DOHH2 (cell line): Measurements from ENCODE around the gene MOV10L1.

ENCODE experiments used
- H3F3A ChIP-seq: fragments of 200-600 bp; sonication (generic), shearing (Covaris generic); 2 replicates; pipeline ENCODE4 v1.6.0; 2016; ENCODE audit warnings: antibody characterized with exemption, mild to moderate bottlenecking; ENCODE audit not compliant: control insufficient read depth, insufficient read depth
- H3K27ac ChIP-seq: fragments of 200-600 bp; sonication (generic); 2 replicates; pipeline ENCODE4 v1.5.1; 2014; ENCODE audit warnings: low read depth, mild to moderate bottlenecking, low read length, moderate library complexity
- H3K27me3 ChIP-seq: fragments of 200-600 bp; sonication (generic); 2 replicates; pipeline ENCODE4 v1.6.1; 2014; ENCODE audit warnings: mild to moderate bottlenecking, low read length, mixed read lengths; ENCODE audit not compliant: control insufficient read depth
- H3K36me3 ChIP-seq: fragments of 200-600 bp; sonication (generic); 2 replicates; pipeline ENCODE4 v1.6.1; 2014; ENCODE audit warnings: mild to moderate bottlenecking, low read length, moderate library complexity, mixed read lengths; ENCODE audit not compliant: control insufficient read depth
- H3K4me1 ChIP-seq: fragments of 200-600 bp; sonication (generic); 2 replicates; pipeline ENCODE4 v1.6.1; 2014; ENCODE audit warnings: mild to moderate bottlenecking, low read length, mixed read lengths; ENCODE audit not compliant: control insufficient read depth
- H3K4me2 ChIP-seq: fragments of 200-600 bp; sonication (generic); 2 replicates; pipeline ENCODE4 v1.6.0; 2014; ENCODE audit warnings: mild to moderate bottlenecking, low read length, moderate library complexity
- H3K4me3 ChIP-seq: fragments of 200-600 bp; sonication (generic); 2 replicates; pipeline ENCODE4 v1.5.1; 2014; ENCODE audit warnings: mild to moderate bottlenecking, low read length, mixed read lengths
- H3K79me2 ChIP-seq: fragments of 200-600 bp; sonication (generic); 2 replicates; pipeline ENCODE4 v1.6.1; 2014; ENCODE audit warnings: mild to moderate bottlenecking, low read length, mixed read lengths; ENCODE audit not compliant: control insufficient read depth
- H3K9me2 ChIP-seq: fragments of 200-600 bp; sonication (generic); replicated peaks from 2 replicates; pipeline ENCODE4 v1.6.1; 2014; ENCODE audit warnings: mild to moderate bottlenecking, low read length, mixed read lengths; ENCODE audit not compliant: control insufficient read depth
- H3K9me3 ChIP-seq: fragments of 200-600 bp; sonication (generic); 2 replicates; pipeline ENCODE4 v1.6.1; 2014; ENCODE audit warnings: antibody characterized with exemption, low read length, mixed read lengths; ENCODE audit not compliant: control insufficient read depth, insufficient read depth
- H4K20me1 ChIP-seq: fragments of 200-600 bp; sonication (generic); 2 replicates; pipeline ENCODE4 v1.6.0; 2014; ENCODE audit warnings: low read depth, mild to moderate bottlenecking, antibody characterized with exemption, low read length, moderate library complexity; ENCODE audit not compliant: control insufficient read depth, insufficient read depth
- EZH2phosphoT487 ChIP-seq: fragments of 200-600 bp; sonication (generic); IDR thresholded peaks from 2 replicates; pipeline ENCODE4 v1.6.1; 2017; ENCODE audit warnings: borderline replicate concordance, mild to moderate bottlenecking, antibody characterized with exemption, low read length, moderate library complexity, mixed read lengths
- TF ChIP-seq, protein P1 (sequence below): fragments of 200-600 bp; sonication (generic); IDR thresholded peaks from one replicate; pipeline ENCODE4 v1.5.1; 2014; ENCODE audit warnings: antibody characterized with exemption, mild to moderate bottlenecking, low read depth, low read length; ENCODE audit not compliant: poor library complexity, severe bottlenecking

The MOV10L1 gene

DNA sequence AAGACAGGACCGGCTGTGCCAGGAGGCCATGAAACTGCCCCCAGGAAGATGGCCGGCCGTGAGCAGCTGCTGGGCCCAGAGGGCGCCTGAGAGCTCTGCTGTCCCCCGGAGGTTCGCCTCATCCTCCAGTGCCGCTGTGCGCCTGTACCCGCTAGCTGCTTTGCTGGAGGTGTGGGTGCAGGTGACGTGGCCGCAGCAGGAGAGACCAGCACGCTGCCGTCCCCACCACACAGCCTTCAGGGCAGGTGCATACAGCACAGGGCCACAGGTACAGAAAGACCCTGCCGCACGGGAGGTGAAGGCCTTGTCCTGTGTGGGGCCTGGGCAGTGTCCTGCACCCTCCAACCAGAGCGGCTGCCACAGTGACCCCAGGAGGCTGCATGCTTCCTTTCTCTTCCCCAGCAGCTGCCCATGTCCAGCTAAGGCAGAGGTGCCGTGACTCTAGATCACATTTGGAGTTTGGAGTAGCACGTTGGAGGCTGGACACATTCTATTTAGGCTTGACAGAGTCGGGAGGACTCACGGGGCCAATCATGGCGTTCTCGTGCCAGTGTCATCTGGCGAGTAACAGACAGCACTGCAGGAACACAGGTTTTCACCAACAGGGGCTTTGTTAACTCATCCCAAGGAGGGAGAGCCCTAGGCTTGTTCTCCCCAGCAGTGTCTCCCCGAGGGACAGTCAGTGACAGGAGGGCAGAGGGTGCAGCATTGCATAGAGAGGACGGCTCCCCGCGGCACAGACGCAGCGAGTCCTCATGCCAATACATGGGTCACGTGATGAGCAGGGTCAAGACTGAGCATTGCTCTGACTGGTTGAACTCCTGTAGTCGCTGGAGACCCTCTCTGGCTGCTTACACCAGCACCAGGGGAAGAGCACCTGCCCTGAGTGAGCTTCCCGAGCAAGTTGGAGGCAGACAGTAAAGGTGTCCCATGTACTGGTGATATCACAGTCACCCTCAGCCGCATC is 62.0 kb downstream of the MOV10L1 start:
- no peaks in the 10 kb centered on the region for H4K20me1 ChIP-seq
- no peak overlapping the region for H3K27ac ChIP-seq
- peaks cover 10% of the 10 kb centered on the region for H3K4me1 ChIP-seq
- no peaks in the 10 kb centered on the region for H3F3A ChIP-seq
- no peaks in the 10 kb centered on the region for H3K9me3 ChIP-seq
- no peaks in the 10 kb centered on the region for H3K9me2 ChIP-seq
- H3K79me2 ChIP-seq = no peaks in the 10 kb centered on the region
- no peaks in the 10 kb centered on the region for H3K27me3 ChIP-seq
- H3K4me3 ChIP-seq = no peak overlapping the region
- no peak for TF ChIP-seq EZH2phosphoT487
- TF ChIP-seq, protein P1, sequence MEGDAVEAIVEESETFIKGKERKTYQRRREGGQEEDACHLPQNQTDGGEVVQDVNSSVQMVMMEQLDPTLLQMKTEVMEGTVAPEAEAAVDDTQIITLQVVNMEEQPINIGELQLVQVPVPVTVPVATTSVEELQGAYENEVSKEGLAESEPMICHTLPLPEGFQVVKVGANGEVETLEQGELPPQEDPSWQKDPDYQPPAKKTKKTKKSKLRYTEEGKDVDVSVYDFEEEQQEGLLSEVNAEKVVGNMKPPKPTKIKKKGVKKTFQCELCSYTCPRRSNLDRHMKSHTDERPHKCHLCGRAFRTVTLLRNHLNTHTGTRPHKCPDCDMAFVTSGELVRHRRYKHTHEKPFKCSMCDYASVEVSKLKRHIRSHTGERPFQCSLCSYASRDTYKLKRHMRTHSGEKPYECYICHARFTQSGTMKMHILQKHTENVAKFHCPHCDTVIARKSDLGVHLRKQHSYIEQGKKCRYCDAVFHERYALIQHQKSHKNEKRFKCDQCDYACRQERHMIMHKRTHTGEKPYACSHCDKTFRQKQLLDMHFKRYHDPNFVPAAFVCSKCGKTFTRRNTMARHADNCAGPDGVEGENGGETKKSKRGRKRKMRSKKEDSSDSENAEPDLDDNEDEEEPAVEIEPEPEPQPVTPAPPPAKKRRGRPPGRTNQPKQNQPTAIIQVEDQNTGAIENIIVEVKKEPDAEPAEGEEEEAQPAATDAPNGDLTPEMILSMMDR = peak; percentile 11
- H3K36me3 ChIP-seq = no peaks in the 10 kb centered on the region
- H3K4me2 ChIP-seq = no peak overlapping the region

DNA sequence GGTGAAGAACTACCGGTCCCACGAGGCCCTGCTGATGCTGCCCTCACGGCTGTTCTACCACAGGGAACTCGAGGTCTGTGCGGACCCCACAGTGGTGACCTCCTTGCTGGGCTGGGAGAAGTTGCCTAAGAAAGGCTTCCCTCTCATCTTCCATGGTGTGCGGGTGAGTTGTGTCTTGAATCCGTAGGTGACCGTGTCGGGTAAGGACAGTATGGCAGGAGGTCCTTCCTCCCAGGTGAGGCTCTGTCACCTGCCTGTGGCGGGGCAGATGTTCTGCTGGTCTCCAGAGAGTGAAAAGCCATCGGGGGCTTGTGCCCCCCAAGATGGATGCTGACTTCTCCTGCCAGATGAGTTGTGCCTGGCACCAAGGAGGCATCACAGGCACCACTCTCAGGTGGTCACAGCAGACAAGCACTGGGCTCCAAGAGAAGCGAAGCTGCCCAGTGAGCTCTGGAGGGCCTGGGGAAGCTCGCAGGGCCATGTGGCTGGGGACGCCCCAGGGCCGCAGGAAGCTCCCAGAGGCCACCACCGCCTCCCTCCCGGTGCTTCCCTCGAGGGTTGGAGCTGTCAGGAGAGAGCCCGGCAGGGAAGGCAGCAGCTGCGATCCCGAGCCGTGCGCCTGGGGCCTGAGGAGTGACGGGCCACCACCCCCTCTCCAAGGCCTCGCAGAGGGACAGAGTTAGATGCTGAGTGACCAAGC is 63.4 kb downstream of the MOV10L1 start:
- H3K9me3 ChIP-seq = no peaks in the 10 kb centered on the region
- no peak overlapping the region for H3K4me2 ChIP-seq
- peaks cover 10% of the 10 kb centered on the region for H3K4me1 ChIP-seq
- H3F3A ChIP-seq = no peaks in the 10 kb centered on the region
- TF ChIP-seq EZH2phosphoT487 = no peak
- TF ChIP-seq, protein P1 = no peak
- no peak overlapping the region for H3K4me3 ChIP-seq
- no peaks in the 10 kb centered on the region for H3K36me3 ChIP-seq
- H3K27me3 ChIP-seq = peaks cover 6% of the 10 kb centered on the region
- H3K79me2 ChIP-seq = no peaks in the 10 kb centered on the region
- no peak overlapping the region for H3K27ac ChIP-seq
- H4K20me1 ChIP-seq = no peaks in the 10 kb centered on the region
- no peaks in the 10 kb centered on the region for H3K9me2 ChIP-seq

DNA sequence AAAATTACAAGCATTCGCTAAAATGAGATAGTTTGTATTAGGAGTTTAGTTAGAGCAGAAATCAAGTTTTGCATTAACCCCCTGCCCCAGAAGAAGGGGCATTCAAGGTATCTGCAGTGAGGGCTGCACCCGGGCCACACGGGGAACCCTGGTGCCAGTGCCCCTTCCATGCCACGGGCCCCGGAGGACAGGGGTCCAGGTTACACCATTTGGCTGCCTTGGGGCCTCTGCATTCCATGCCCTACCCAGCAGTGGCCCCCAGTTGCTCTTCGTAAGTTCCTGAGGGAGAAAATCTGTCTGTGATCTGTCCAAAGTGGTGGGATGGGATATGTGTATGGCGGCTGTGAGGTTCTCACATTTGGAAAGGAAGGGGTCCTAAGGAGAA is 63.9 kb downstream of the MOV10L1 start:
- TF ChIP-seq, protein P1 = no peak
- TF ChIP-seq EZH2phosphoT487 = no peak
- Histone ChIP-seq H3K9me3 (no peaks in the 10 kb centered on the region), H3K4me1 (peaks cover 10% of the 10 kb centered on the region), H3K79me2 (no peaks in the 10 kb centered on the region), H3K4me2 (no peak overlapping the region), H3K36me3 (no peaks in the 10 kb centered on the region), H3F3A (no peaks in the 10 kb centered on the region), H3K27me3 (peaks cover 11% of the 10 kb centered on the region), H3K27ac (no peak overlapping the region), H3K4me3 (no peak overlapping the region), H4K20me1 (no peaks in the 10 kb centered on the region), H3K9me2 (no peaks in the 10 kb centered on the region)
